HFF-Myc (cell line): ENCODE results near the gene OR2F2.

Experiments
- DNase-seq: peaks from one replicate; pipeline ENCODE4 v3.0.0-alpha.2; 2011; ENCODE audit warnings: low read depth; ENCODE audit errors: extremely low read depth
- H3K4me3 ChIP-seq: replicated peaks from 2 replicates; pipeline ENCODE4 v1.5.1; 2011; ENCODE audit warnings: low read depth, mild to moderate bottlenecking, control low read depth, low read length
- CTCF ChIP-seq: IDR thresholded peaks from 2 replicates; pipeline ENCODE4 v1.5.1; 2012; ENCODE audit warnings: mild to moderate bottlenecking, low read depth, low read length, control low read depth; ENCODE audit errors: missing control alignments

Gene OR2F2

GRCh38 chr7:143973870-143974416 lies 38.9 kb downstream of the OR2F2 start:
- TF ChIP-seq CTCF: no peak
- DNase-seq: no peak
- H3K4me3 ChIP-seq: no peak overlapping the region

- DNase-seq: no peak
- no peak for TF ChIP-seq CTCF
- no peak overlapping the region for H3K4me3 ChIP-seq
Observed at GRCh38 chr7:143974459-143974858, 39.4 kb downstream of the OR2F2 start.

- no peak for DNase-seq
- peak; percentile 7 for TF ChIP-seq CTCF
- H3K4me3 ChIP-seq: no peak overlapping the region
Observed at GRCh38 chr7:143975617-143976016, 40.6 kb downstream of the OR2F2 start.

GRCh38 chr7:143978585-143978984 lies 43.6 kb downstream of the OR2F2 start:
- no peak overlapping the region for H3K4me3 ChIP-seq
- no peak for TF ChIP-seq CTCF
- no peak for DNase-seq

- TF ChIP-seq CTCF: no peak
- H3K4me3 ChIP-seq: no peak overlapping the region
- peak; percentile 42 for DNase-seq
Observed at GRCh38 chr7:143979359-143979758, 44.3 kb downstream of the OR2F2 start.

GRCh38 chr7:143979998-143980397 lies 45.0 kb downstream of the OR2F2 start:
- DNase-seq: no peak
- H3K4me3 ChIP-seq: no peak overlapping the region
- TF ChIP-seq CTCF: no peak
